GM12878 (cell line): ENCODE measurements around the gene ARHGDIA. TPM values are rescaled to one million over a fixed set of nuclear protein-coding genes. Genes with fewer than 3 reads are reported as not detected.

ENCODE experiments used
- ATAC-seq: fragments of 200-7000 bp; cut with Tn5 transposase; 3 replicates; pipeline ENCODE4 v1.9.1; 2020; ENCODE audit warnings: mild to moderate bottlenecking, moderate library complexity
- BruUV-seq: library from RNA; stranded (reverse); fragments of 400-500 nt; replicated peaks from 2 replicates; lab custom pipeline; 2021; lab: Mats Ljungman, UMichigan
- CTCF ChIA-PET: fragments of 300-600 bp; sonication (Branson Sonifier 250); formaldehyde crosslinking; extraction: SDS; loops from one replicate; lab custom pipeline; 2021; ENCODE audit warnings: inconsistent platforms; lab: Yijun Ruan, JAX
- POLR2A ChIA-PET: fragments of 350-600 bp; formaldehyde crosslinking; extraction: SDS; loops from one replicate; lab custom pipeline; 2021; ENCODE audit warnings: inconsistent platforms; lab: Charles Lee
- RAD21 ChIA-PET: fragments of 300-600 bp; sonication (Branson Sonifier 250); formaldehyde crosslinking; loops from one replicate; lab custom pipeline; 2023; ENCODE audit warnings: antibody characterized with exemption; ENCODE audit not compliant: unreplicated experiment; lab: Charles Lee
- SMC1A ChIA-PET: fragments of 300-600 bp; sonication (Branson Sonifier 250); formaldehyde crosslinking; loops from one replicate; lab custom pipeline; 2023; ENCODE audit not compliant: unreplicated experiment, uncharacterized antibody; lab: Charles Lee
- DNase-seq: peaks from one replicate; pipeline ENCODE4 v3.0.0-alpha.2; 2011; ENCODE audit warnings: low read depth, low spot score
- FAIRE-seq: peaks from 3 replicates; lab custom pipeline; 2011; peaks lifted over from hg19 to GRCh38; lab: Jason Lieb, UNC
- H2AFZ ChIP-seq: 2 replicates; pipeline ENCODE4 v1.6.0; 2011; ENCODE audit warnings: low read depth, low read length, control low read depth; ENCODE audit not compliant: control insufficient read depth
- H3K27ac ChIP-seq: 2 replicates; pipeline ENCODE4 v1.5.1; 2011; ENCODE audit warnings: control low read depth; ENCODE audit not compliant: control insufficient read depth, insufficient read depth
- H3K27me3 ChIP-seq, 2 experiments: replicated peaks in 1 of 2; 2 replicates each; pipeline versions ENCODE4 v1.6.0 to v1.6.1; 2011; ENCODE audit warnings: low read length in 1 of 2; ENCODE audit not compliant: control insufficient read depth in 2 of 2, insufficient read depth in 2 of 2
- H3K36me3 ChIP-seq, 2 experiments: 2 replicates each; pipeline ENCODE4 v1.5.1; 2011; ENCODE audit warnings: low read length in 1 of 2; ENCODE audit not compliant: control insufficient read depth in 2 of 2, insufficient read depth in 2 of 2
- H3K4me1 ChIP-seq: 2 replicates; pipeline ENCODE4 v1.6.1; 2011; ENCODE audit warnings: mild to moderate bottlenecking, low read length, moderate library complexity, mixed read lengths; ENCODE audit not compliant: control insufficient read depth, insufficient read depth
- H3K4me2 ChIP-seq: 2 replicates; pipeline ENCODE4 v1.6.0; 2011; ENCODE audit warnings: control low read depth; ENCODE audit not compliant: control insufficient read depth, insufficient read depth
- H3K4me3 ChIP-seq: fragments of 200-600 bp; sonication (generic); 2 replicates; pipeline ENCODE4 v1.5.1; 2016
- H3K79me2 ChIP-seq: 2 replicates; pipeline ENCODE4 v1.6.0; 2011; ENCODE audit warnings: low read length; ENCODE audit not compliant: control insufficient read depth, insufficient read depth
- H3K9ac ChIP-seq: 2 replicates; pipeline ENCODE4 v1.8.0; 2011; ENCODE audit warnings: low read length, control low read depth, mixed read lengths; ENCODE audit not compliant: control insufficient read depth, insufficient read depth
- H3K9me3 ChIP-seq: replicated peaks from 3 replicates; pipeline ENCODE4 v1.5.1; 2011; ENCODE audit warnings: mild to moderate bottlenecking, low read length; ENCODE audit not compliant: control insufficient read depth, insufficient read depth
- H4K20me1 ChIP-seq: 2 replicates; pipeline ENCODE4 v1.6.0; 2011; ENCODE audit not compliant: control insufficient read depth, insufficient read depth
- CTCF ChIP-seq, 3 experiments: IDR thresholded peaks in 2 of 3; conservative IDR thresholded peaks in 1 of 3; 2 replicates each; pipeline ENCODE4 v1.5.1; 2011; ENCODE audit warnings: low read depth in 3 of 3, low read length in 3 of 3, mild to moderate bottlenecking in 3 of 3, control low read depth in 2 of 3, moderate library complexity in 2 of 3, inconsistent platforms in 1 of 3, mixed read lengths in 1 of 3; ENCODE audit not compliant: control insufficient read depth in 2 of 3, insufficient read depth in 1 of 3; ENCODE audit errors: extremely low read depth in 1 of 3
- GATAD2B ChIP-seq: fragments of 450-650 bp; conservative IDR thresholded peaks from 2 replicates; pipeline ENCODE4 v1.6.1; 2017; ENCODE audit warnings: low read depth, mild to moderate bottlenecking, moderate library complexity
- KLF5 ChIP-seq: fragments of 450-650 bp; IDR thresholded peaks from 2 replicates; pipeline ENCODE4 v1.6.1; 2014; ENCODE audit warnings: mild to moderate bottlenecking; ENCODE audit not compliant: partially characterized antibody
- MAX ChIP-seq: IDR thresholded peaks from 2 replicates; pipeline ENCODE4 v1.6.1; 2012; ENCODE audit warnings: low read depth, low read length, improper control_type of control experiment
- MXI1 ChIP-seq: fragments of 150-350 bp; IDR thresholded peaks from 2 replicates; pipeline ENCODE4 v1.6.1; 2011; ENCODE audit warnings: low read depth, mild to moderate bottlenecking, inconsistent platforms, low read length, improper control_type of control experiment
- NRF1 ChIP-seq: conservative IDR thresholded peaks from 2 replicates; pipeline ENCODE4 v1.6.1; 2011; ENCODE audit warnings: mild to moderate bottlenecking, low read depth, low read length, improper control_type of control experiment
- POLR2A ChIP-seq: IDR thresholded peaks from 2 replicates; pipeline ENCODE4 v1.6.1; 2011; ENCODE audit warnings: low read depth, mild to moderate bottlenecking, low read length
- POLR2AphosphoS2 ChIP-seq: IDR thresholded peaks from 2 replicates; pipeline ENCODE4 v1.6.1; 2011; ENCODE audit warnings: low read depth, mild to moderate bottlenecking, low read length, improper control_type of control experiment, moderate library complexity
- POLR2AphosphoS5 ChIP-seq: IDR thresholded peaks from 2 replicates; pipeline ENCODE4 v1.6.1; 2011; ENCODE audit warnings: mild to moderate bottlenecking, low read length, inconsistent platforms
- REST ChIP-seq: IDR thresholded peaks from 2 replicates; pipeline ENCODE4 v1.6.1; 2012; ENCODE audit warnings: mild to moderate bottlenecking, low read depth, low read length
- SIN3A ChIP-seq: IDR thresholded peaks from 2 replicates; pipeline ENCODE4 v1.6.1; 2012; ENCODE audit warnings: low read depth, low read length, improper control_type of control experiment
- TCF3 ChIP-seq: IDR thresholded peaks from 2 replicates; pipeline ENCODE4 v1.6.1; 2012; ENCODE audit warnings: low read depth, mild to moderate bottlenecking, low read length, borderline replicate concordance; ENCODE audit not compliant: insufficient read depth
- YY1 ChIP-seq: IDR thresholded peaks from 2 replicates; pipeline ENCODE4 v1.6.1; 2011; ENCODE audit warnings: low read depth, mild to moderate bottlenecking, low read length
- WGBS: methylation state at CpG from one replicate; pipeline ENCODE4 v1.1.6; 2016; ENCODE audit warnings: low lambda C conversion rate; ENCODE audit not compliant: insufficient replicate concordance, insufficient coverage; ENCODE audit errors: missing lambda C conversion rate; 5-methylcytosine and 5-hydroxymethylcytosine counted together
- in situ Hi-C: fragments of 300-500 bp; cut with MboI; formaldehyde crosslinking; loops from 9 replicates; pipeline ENCODE4 v1.14.3; 2018; ENCODE audit warnings: mixed read lengths
- intact Hi-C: fragments of 100-400 bp; cut with micrococcal nuclease; formaldehyde crosslinking; loops from one replicate; pipeline ENCODE4 v1.14.2; 2022; ENCODE audit not compliant: unreplicated experiment
- polyA plus RNA-seq, 11 experiments: library from polyadenylated mRNA; depleted of rRNA in 4 of 11; unstranded in 6 of 11; stranded (reverse) in 5 of 11; fragments of >200 nt; fragmentation: Nextera tagmentation in 4 of 11; fragmentation: Illumina TruSeq in 1 of 11; extraction: Ambion mirVana in 4 of 11; extraction: Trizol in 1 of 11; gene quantifications; 1 replicate in 1 of 11; 2 replicates in 10 of 11; pipeline versions ENCODE4 v1.2.1 to v1.2.3, GENCODE V29; 2011 to 2016; ENCODE audit warnings: inconsistent platforms in 2 of 11, missing spikeins in 2 of 11, low read depth in 1 of 11
- total RNA-seq, 4 experiments: library from RNA; depleted of rRNA in 3 of 4; stranded (reverse); fragments of >200 nt in 3 of 4; fragmentation: Illumina TruSeq in 1 of 4; extraction: Trizol in 1 of 4; gene quantifications; 2 replicates each; pipeline versions ENCODE4 v1.2.1 to v1.2.3, GENCODE V29; 2013 to 2021

The ARHGDIA gene
- total and polyA plus RNA-seq, 10 of the 15 experiments (the other 5 are each of a cell fraction or from before 2014, with no cell fraction given), result 17.9 to 552 (median 169) TPM

- ATAC-seq, result peak; percentile 60
- 0 out of 2 replicates have a peak, but pooled peaks cover 3% of the 10 kb centered on the region for H4K20me1 ChIP-seq
- peaks cover 53% of the 10 kb centered on the region for H3K79me2 ChIP-seq
- WGBS, result 5% methylated on average over 47 of the region's 52 CpGs
- no peaks in the 10 kb centered on the region for H3K27me3 ChIP-seq
- intact Hi-C loops, result loop anchor here (5.0 kb wide), 1 partner anchor 58 kb away; the partner anchor contains the start of gene MAFG
- H3K36me3 ChIP-seq, result peaks cover 2 to 24% of the 10 kb centered on the region in 2 experiments; a peak in 2 of 4 replicates
- H3K27ac ChIP-seq, result peak overlapping the region; percentile 83
- in situ Hi-C loops, result no loop called here
- ChIA-PET POLR2A (interaction anchor here (0.6 to 3.5 kb wide), 13 partner anchors 7 to 229 kb away, joined by 3 to 26 read pairs (median 6); partner anchors contain the start of genes ALYREF, ANAPC11, FASN and MCRIP1), RAD21 (interaction anchor here (0.9 to 2.1 kb wide), 6 partner anchors 8 to 86 kb away, joined by 3 to 8 read pairs (median 4); partner anchors contain the start of genes ALYREF and ANAPC11), SMC1A (interaction anchor here (0.8 to 1.7 kb wide), 4 partner anchors 8 to 44 kb away, joined by 3 to 7 read pairs (median 5); partner anchors contain the start of gene ANAPC11), CTCF (interaction anchor here (0.6 to 2.5 kb wide), 21 partner anchors 9 to 168 kb away, joined by 3 to 10 read pairs (median 4); partner anchors contain the start of genes DCXR, MAFG and P4HB)
- no TSS peak for BruUV-seq
- no peak for FAIRE-seq
- H3K4me3 ChIP-seq, result peak overlapping the region; percentile 95
- H3K9me3 ChIP-seq, result no peaks in the 10 kb centered on the region
- DNase-seq, result no peak
- peak overlapping the region; percentile 91 for H3K9ac ChIP-seq
- H2AFZ ChIP-seq, result no peak overlapping the region
- peak overlapping the region; percentile 81 for H3K4me2 ChIP-seq
- 0 out of 2 replicates have a peak, but pooled peaks cover 8% of the 10 kb centered on the region for H3K4me1 ChIP-seq
- TF ChIP-seq TCF3, result 0 out of 2 replicates have a peak, but pooled peaks have one; percentile 13
- TF ChIP-seq CTCF (IDR thresholded peaks at IDR 0.05 in 2 of 3, conservative IDR thresholded peaks at IDR 0.05 in 1 of 3; ENCODE audit: control insufficient read depth in 2 of 3, extremely low read depth in 1 of 3, insufficient read depth in 1 of 3, low read depth in 3 of 3, low read length in 3 of 3), result peak; percentile 77 to 99 (median 89)
- TF ChIP-seq YY1, result 0 out of 2 replicates have a peak, but pooled peaks have one; percentile 45
- peak; percentile 48; the same call in 1 of the 2 replicates for TF ChIP-seq MAX
- peak; percentile 7 for TF ChIP-seq KLF5
- no peak for TF ChIP-seq NRF1
- TF ChIP-seq POLR2AphosphoS5, result peak; percentile 23; the same call in 1 of the 2 replicates
- TF ChIP-seq REST, result no peak
- peak; percentile 40 for TF ChIP-seq POLR2A
- TF ChIP-seq GATAD2B, result peak; percentile 58
- TF ChIP-seq POLR2AphosphoS2, result no peak; the same call in 1 of the 2 replicates
- peak; percentile 32; the same call in 1 of the 2 replicates for TF ChIP-seq SIN3A
- 0 out of 2 replicates have a peak, but pooled peaks have one; percentile 31 for TF ChIP-seq MXI1
Measured at GRCh38 chr17:81869221-81870130, 1.7 kb downstream of the ARHGDIA start.
